MG63 (cell line): ENCODE measurements around the gene FRMD3. TPM values are rescaled to one million over a fixed set of nuclear protein-coding genes. Genes with fewer than 3 reads are reported as not detected.
"Not testable (repeated sequence)": the region's sequence is repeated elsewhere in the genome, so short reads cannot be mapped to it uniquely, and the experiment has no call there.

Experiments used
- DNase-seq: peaks from one replicate; pipeline ENCODE4 v3.0.0-alpha.2; 2020
- H3K27me3 ChIP-seq: fragments of 250-450 bp; sonication (Bioruptor Pico); 2 replicates; pipeline ENCODE4 v1.5.1; 2020; ENCODE audit warnings: mild to moderate bottlenecking, moderate library complexity
- H3K36me3 ChIP-seq: fragments of 250-450 bp; sonication (Bioruptor Pico); 2 replicates; pipeline ENCODE4 v1.5.1; 2020; ENCODE audit warnings: mild to moderate bottlenecking, moderate library complexity
- H3K4me3 ChIP-seq: fragments of 250-450 bp; sonication (Bioruptor Pico); 2 replicates; pipeline ENCODE4 v1.5.1; 2020; ENCODE audit warnings: mild to moderate bottlenecking, moderate library complexity
- H3K9me3 ChIP-seq: fragments of 250-450 bp; sonication (Bioruptor Pico); 2 replicates; pipeline ENCODE4 v1.5.1; 2020; ENCODE audit warnings: mild to moderate bottlenecking, moderate library complexity
- total RNA-seq: library from RNA; depleted of rRNA; stranded (reverse); fragments of >200 nt; shearing (Covaris generic); gene quantifications from 2 replicates; pipeline ENCODE4 v1.2.3, GENCODE V29; 2014; ENCODE audit warnings: low replicate concordance

Gene FRMD3
- total RNA-seq, 1 experiment from 2014 or later, result 1.1 TPM

- H3K4me3 ChIP-seq, result no peak overlapping the region
- no peaks in the 10 kb centered on the region for H3K36me3 ChIP-seq
- no peak for DNase-seq
- peaks cover 3% of the 10 kb centered on the region; the same call in 1 of the 2 replicates for H3K27me3 ChIP-seq
- no peaks in the 10 kb centered on the region for H3K9me3 ChIP-seq
These were observed 1.9 kb downstream of the FRMD3 start for GRCh38 chr9:83536332-83536731.

- no peak overlapping the region for H3K4me3 ChIP-seq
- peaks cover 3% of the 10 kb centered on the region; the same call in 1 of the 2 replicates for H3K27me3 ChIP-seq
- no peak for DNase-seq
- no peaks in the 10 kb centered on the region for H3K9me3 ChIP-seq
- no peaks in the 10 kb centered on the region for H3K36me3 ChIP-seq
These were observed 2.5 kb downstream of the FRMD3 start for GRCh38 chr9:83535736-83536135.

- H3K9me3 ChIP-seq, result no peaks in the 10 kb centered on the region
- no peak overlapping the region for H3K4me3 ChIP-seq
- H3K36me3 ChIP-seq, result no peaks in the 10 kb centered on the region
- peaks cover 3% of the 10 kb centered on the region; the same call in 1 of the 2 replicates for H3K27me3 ChIP-seq
- no peak for DNase-seq
These were observed 4.9 kb downstream of the FRMD3 start for GRCh38 chr9:83533296-83533695.

GRCh38 chr9:83526901-83527300 lies 11.3 kb downstream of the FRMD3 start:
- Histone ChIP-seq H3K9me3 (no peaks in the 10 kb centered on the region), H3K4me3 (no peak overlapping the region), H3K36me3 (no peaks in the 10 kb centered on the region), H3K27me3 (no peaks in the 10 kb centered on the region)
- DNase-seq, result no peak

- H3K36me3 ChIP-seq, result no peaks in the 10 kb centered on the region
- DNase-seq, result no peak
- H3K27me3 ChIP-seq, result no peaks in the 10 kb centered on the region
- H3K4me3 ChIP-seq, result no peak overlapping the region
- H3K9me3 ChIP-seq, result no peaks in the 10 kb centered on the region
These were observed 12.0 kb downstream of the FRMD3 start for GRCh38 chr9:83526211-83526610.

GRCh38 chr9:83523684-83524083 lies 14.5 kb downstream of the FRMD3 start:
- Histone ChIP-seq H3K36me3 (no peaks in the 10 kb centered on the region), H3K9me3 (no peaks in the 10 kb centered on the region), H3K4me3 (no peak overlapping the region), H3K27me3 (no peaks in the 10 kb centered on the region)
- no peak for DNase-seq

- no peak overlapping the region for H3K4me3 ChIP-seq
- H3K36me3 ChIP-seq, result no peaks in the 10 kb centered on the region
- no peak for DNase-seq
- H3K27me3 ChIP-seq, result no peaks in the 10 kb centered on the region
- H3K9me3 ChIP-seq, result no peaks in the 10 kb centered on the region
These were observed 16.8 kb downstream of the FRMD3 start for GRCh38 chr9:83521411-83521810.

- Histone ChIP-seq H3K27me3 (no peaks in the 10 kb centered on the region), H3K4me3 (no peak overlapping the region), H3K9me3 (no peaks in the 10 kb centered on the region), H3K36me3 (no peaks in the 10 kb centered on the region)
- no peak for DNase-seq
These were observed 17.2 kb downstream of the FRMD3 start for GRCh38 chr9:83521011-83521410.

- no peak for DNase-seq
- Histone ChIP-seq H3K36me3 (no peaks in the 10 kb centered on the region), H3K9me3 (no peaks in the 10 kb centered on the region), H3K4me3 (no peak overlapping the region), H3K27me3 (no peaks in the 10 kb centered on the region)
These were observed 17.9 kb downstream of the FRMD3 start for GRCh38 chr9:83520292-83520691.

GRCh38 chr9:83517980-83518379 lies 20.2 kb downstream of the FRMD3 start:
- not testable (repeated sequence) for DNase-seq, H3K36me3 ChIP-seq, H3K27me3 ChIP-seq, H3K4me3 ChIP-seq, H3K9me3 ChIP-seq

- no peak for DNase-seq
- Histone ChIP-seq H3K36me3 (no peaks in the 10 kb centered on the region), H3K9me3 (no peaks in the 10 kb centered on the region), H3K27me3 (no peaks in the 10 kb centered on the region), H3K4me3 (no peak overlapping the region)
These were observed 23.4 kb downstream of the FRMD3 start for GRCh38 chr9:83514767-83515166.

GRCh38 chr9:83512621-83513020 lies 25.6 kb downstream of the FRMD3 start:
- no peak overlapping the region for H3K4me3 ChIP-seq
- H3K36me3 ChIP-seq, result no peaks in the 10 kb centered on the region
- no peaks in the 10 kb centered on the region for H3K27me3 ChIP-seq
- no peaks in the 10 kb centered on the region for H3K9me3 ChIP-seq
- DNase-seq, result no peak

GRCh38 chr9:83511051-83511450 lies 27.1 kb downstream of the FRMD3 start:
- H3K36me3 ChIP-seq, result no peaks in the 10 kb centered on the region
- no peaks in the 10 kb centered on the region for H3K27me3 ChIP-seq
- H3K4me3 ChIP-seq, result no peak overlapping the region
- DNase-seq, result no peak
- no peaks in the 10 kb centered on the region for H3K9me3 ChIP-seq

- no peak for DNase-seq
- Histone ChIP-seq H3K36me3 (no peaks in the 10 kb centered on the region), H3K4me3 (no peak overlapping the region), H3K27me3 (no peaks in the 10 kb centered on the region), H3K9me3 (no peaks in the 10 kb centered on the region)
These were observed 28.8 kb downstream of the FRMD3 start for GRCh38 chr9:83509402-83509801.

- Histone ChIP-seq H3K4me3 (no peak overlapping the region), H3K36me3 (no peaks in the 10 kb centered on the region), H3K27me3 (no peaks in the 10 kb centered on the region), H3K9me3 (no peaks in the 10 kb centered on the region)
- no peak for DNase-seq
These were observed 30.1 kb downstream of the FRMD3 start for GRCh38 chr9:83508067-83508466.

GRCh38 chr9:83505282-83505681 lies 32.9 kb downstream of the FRMD3 start:
- H3K27me3 ChIP-seq, result no peaks in the 10 kb centered on the region
- H3K9me3 ChIP-seq, result no peaks in the 10 kb centered on the region
- H3K4me3 ChIP-seq, result no peak overlapping the region
- no peaks in the 10 kb centered on the region for H3K36me3 ChIP-seq
- DNase-seq, result no peak

- H3K4me3 ChIP-seq, result no peak overlapping the region
These were observed 34.3 kb downstream of the FRMD3 start for GRCh38 chr9:83503866-83504265.

GRCh38 chr9:83501565-83501964 lies 36.6 kb downstream of the FRMD3 start:
- Histone ChIP-seq H3K36me3 (no peaks in the 10 kb centered on the region), H3K9me3 (no peaks in the 10 kb centered on the region), H3K4me3 (no peak overlapping the region), H3K27me3 (no peaks in the 10 kb centered on the region)
- no peak for DNase-seq

More at GRCh38 chr9:83503866-83504265, 34.3 kb downstream of the FRMD3 start:
- H3K36me3 ChIP-seq, result no peaks in the 10 kb centered on the region
- H3K27me3 ChIP-seq, result no peaks in the 10 kb centered on the region
- H3K9me3 ChIP-seq, result no peaks in the 10 kb centered on the region
- no peak for DNase-seq

GRCh38 chr9:83497441-83497840 lies 40.8 kb downstream of the FRMD3 start:
- no peak for DNase-seq
- Histone ChIP-seq H3K27me3 (no peaks in the 10 kb centered on the region), H3K4me3 (no peak overlapping the region), H3K36me3 (no peaks in the 10 kb centered on the region), H3K9me3 (no peaks in the 10 kb centered on the region)
